HepG2 (cell line): Measurements from ENCODE around the gene MLXIPL. TPM values are rescaled to one million over a fixed set of nuclear protein-coding genes. Genes with fewer than 3 reads are reported as not detected.

ENCODE experiments used
- CEBPB ChIP-seq: IDR thresholded peaks from 2 replicates; pipeline ENCODE4 v1.6.1; 2011; ENCODE audit warnings: low read depth, low read length, improper control_type of control experiment, borderline replicate concordance
- EP300 ChIP-seq, 3 experiments: sonication (generic) in 1 of 3; formaldehyde crosslinking in 1 of 3; IDR thresholded peaks; 2 replicates each; pipeline versions ENCODE4 v1.5.1 to v1.6.1; 2011 to 2020; ENCODE audit warnings: low read depth in 2 of 3, low read length in 2 of 3, borderline replicate concordance in 1 of 3, improper control_type of control experiment in 1 of 3, mild to moderate bottlenecking in 1 of 3, missing genetic modification reagents in 1 of 3, moderate library complexity in 1 of 3
- KLF13 ChIP-seq: sonication (generic); formaldehyde crosslinking; IDR thresholded peaks from 2 replicates; pipeline ENCODE4 v1.4.0; 2020; ENCODE audit warnings: mild to moderate bottlenecking, missing genetic modification reagents
- MTF2 ChIP-seq: sonication (generic); formaldehyde crosslinking; IDR thresholded peaks from 2 replicates; pipeline ENCODE4 v1.5.0; 2020; ENCODE audit warnings: missing genetic modification reagents, borderline replicate concordance
- NFYB ChIP-seq: sonication (generic); formaldehyde crosslinking; IDR thresholded peaks from 2 replicates; pipeline ENCODE4 v1.4.0; 2020; ENCODE audit warnings: missing genetic modification reagents
- POLR2G ChIP-seq: fragments of 200-400 bp; formaldehyde crosslinking; IDR thresholded peaks from 2 replicates; pipeline ENCODE4 v1.6.1; 2018; ENCODE audit warnings: mild to moderate bottlenecking, low read depth, low read length, moderate library complexity
- RFXANK ChIP-seq: IDR thresholded peaks from 2 replicates; pipeline ENCODE4 v1.6.1; 2016
- SALL1 ChIP-seq: sonication (generic); formaldehyde crosslinking; IDR thresholded peaks from 2 replicates; pipeline ENCODE4 v1.8.0; 2022; ENCODE audit warnings: mild to moderate bottlenecking, missing genetic modification reagents
- SOX13 ChIP-seq, 3 experiments: fragments of 450-650 bp in 1 of 3; sonication (generic) in 1 of 3; formaldehyde crosslinking in 1 of 3; IDR thresholded peaks in 2 of 3; conservative IDR thresholded peaks in 1 of 3; 2 replicates each; pipeline versions ENCODE4 v1.5.0 to v1.6.1; 2016 to 2020; ENCODE audit warnings: antibody characterized with exemption in 1 of 3, mild to moderate bottlenecking in 1 of 3, missing compliant biosample characterization in 1 of 3, missing genetic modification reagents in 1 of 3, moderate library complexity in 1 of 3
- SP140L ChIP-seq: sonication (generic); formaldehyde crosslinking; IDR thresholded peaks from 2 replicates; pipeline ENCODE4 v1.4.0; 2020; ENCODE audit warnings: missing genetic modification reagents, borderline replicate concordance
- SP2 ChIP-seq: sonication (generic); formaldehyde crosslinking; IDR thresholded peaks from 2 replicates; pipeline ENCODE4 v1.5.1; 2020; ENCODE audit warnings: mild to moderate bottlenecking, missing genetic modification reagents
- XBP1 ChIP-seq: sonication (generic); formaldehyde crosslinking; IDR thresholded peaks from 2 replicates; pipeline ENCODE4 v1.5.0; 2020; ENCODE audit warnings: missing genetic modification reagents
- ZBTB20 ChIP-seq: sonication (generic); formaldehyde crosslinking; IDR thresholded peaks from 2 replicates; pipeline ENCODE4 v1.8.1; 2023; ENCODE audit warnings: missing genetic modification reagents, low read depth, mild to moderate bottlenecking, borderline replicate concordance
- ZNF34 ChIP-seq: sonication (generic); formaldehyde crosslinking; IDR thresholded peaks from 2 replicates; pipeline ENCODE4 v1.4.0; 2020; ENCODE audit warnings: mild to moderate bottlenecking, missing genetic modification reagents, borderline replicate concordance
- polyA plus RNA-seq, 8 experiments: library from polyadenylated mRNA; depleted of rRNA in 3 of 8; stranded (reverse) in 7 of 8; unstranded in 1 of 8; fragments of >200 nt; fragmentation: Illumina TruSeq in 4 of 8; extraction: Trizol in 4 of 8; gene quantifications; 2 replicates each; pipeline versions ENCODE4 v1.2.1 to v1.2.3, GENCODE V29; 2011 to 2016; ENCODE audit warnings: low read depth in 4 of 8, missing spikeins in 1 of 8, mixed read lengths in 1 of 8; ENCODE audit not compliant: insufficient read depth in 1 of 8
- total RNA-seq, 5 experiments: library from RNA; depleted of rRNA; stranded (reverse); fragments of >200 nt; fragmentation: Illumina TruSeq; extraction: Trizol; gene quantifications; 2 replicates each; pipeline ENCODE4 v1.2.3, GENCODE V29; 2016; ENCODE audit warnings: low read depth in 1 of 5
- TF ChIP-seq, protein P1 (sequence below): sonication (generic); formaldehyde crosslinking; IDR thresholded peaks from 2 replicates; pipeline ENCODE4 v1.4.0; 2020; ENCODE audit warnings: missing genetic modification reagents
- TF ChIP-seq, protein P2 (sequence below): sonication (generic); formaldehyde crosslinking; IDR thresholded peaks from 2 replicates; pipeline ENCODE4 v1.4.0; 2020; ENCODE audit warnings: low read depth, mild to moderate bottlenecking, missing genetic modification reagents
- TF ChIP-seq, protein P3 (sequence below): IDR thresholded peaks from 2 replicates; pipeline ENCODE4 v1.6.1; 2016; ENCODE audit warnings: low read depth, control low read depth
- TF ChIP-seq, protein P4 (sequence below): sonication (generic); formaldehyde crosslinking; IDR thresholded peaks from 2 replicates; pipeline ENCODE4 v1.5.0; 2020; ENCODE audit warnings: mild to moderate bottlenecking, missing genetic modification reagents
- TF ChIP-seq, protein P5 (sequence below): sonication (generic); formaldehyde crosslinking; IDR thresholded peaks from 2 replicates; pipeline ENCODE4 v1.4.0; 2020; ENCODE audit warnings: low read depth, missing genetic modification reagents

The MLXIPL gene
- total and polyA plus RNA-seq, 2 of the 13 experiments (the other 11 are each of a cell fraction or from before 2014, with no cell fraction given): 51.6 to 60.1 TPM

DNA sequence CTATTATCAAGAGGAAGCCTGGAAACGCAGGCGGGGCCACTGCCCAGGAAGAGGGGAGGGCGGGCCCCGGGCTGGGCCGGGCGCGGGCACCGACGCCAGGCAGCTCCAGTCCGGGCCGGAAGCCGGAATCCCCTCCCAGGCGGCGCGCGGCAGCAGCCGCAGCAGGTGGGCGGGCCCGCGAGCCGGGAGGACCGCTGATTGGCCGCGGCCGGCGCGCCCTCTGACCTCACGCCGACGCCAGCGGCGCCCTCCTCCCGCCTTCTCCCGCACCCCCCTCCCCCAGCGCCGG lies 67.3 kb downstream of the MLXIPL start (continued):
- TF ChIP-seq, protein P1, sequence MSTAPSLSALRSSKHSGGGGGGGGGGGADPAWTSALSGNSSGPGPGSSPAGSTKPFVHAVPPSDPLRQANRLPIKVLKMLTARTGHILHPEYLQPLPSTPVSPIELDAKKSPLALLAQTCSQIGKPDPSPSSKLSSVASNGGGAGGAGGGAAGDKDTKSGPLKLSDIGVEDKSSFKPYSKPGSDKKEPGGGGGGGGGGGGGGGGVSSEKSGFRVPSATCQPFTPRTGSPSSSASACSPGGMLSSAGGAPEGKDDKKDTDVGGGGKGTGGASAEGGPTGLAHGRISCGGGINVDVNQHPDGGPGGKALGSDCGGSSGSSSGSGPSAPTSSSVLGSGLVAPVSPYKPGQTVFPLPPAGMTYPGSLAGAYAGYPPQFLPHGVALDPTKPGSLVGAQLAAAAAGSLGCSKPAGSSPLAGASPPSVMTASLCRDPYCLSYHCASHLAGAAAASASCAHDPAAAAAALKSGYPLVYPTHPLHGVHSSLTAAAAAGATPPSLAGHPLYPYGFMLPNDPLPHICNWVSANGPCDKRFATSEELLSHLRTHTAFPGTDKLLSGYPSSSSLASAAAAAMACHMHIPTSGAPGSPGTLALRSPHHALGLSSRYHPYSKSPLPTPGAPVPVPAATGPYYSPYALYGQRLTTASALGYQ (CRISPR knock-in tag): no peak
- TF ChIP-seq ZNF34 (no peak), EP300 (IDR thresholded peaks at IDR 0.05; ENCODE audit: low read depth in 2 of 2, low read length in 2 of 2) (0 out of 4 replicates have a peak, but pooled peaks of 1 of the 2 experiments have one; percentile 21), EP300 (CRISPR knock-in tag; IDR thresholded peaks at IDR 0.05; ENCODE audit: borderline replicate concordance) (no peak), NFYB (peak; percentile 69), ZBTB20 (CRISPR knock-in tag) (no peak), MTF2 (CRISPR knock-in tag) (no peak), POLR2G (no peak), XBP1 (no peak), SALL1 (CRISPR knock-in tag) (0 out of 2 replicates have a peak, but pooled peaks have one; percentile 33), SP140L (CRISPR knock-in tag) (no peak), KLF13 (CRISPR knock-in tag) (no peak), SOX13 (IDR thresholded peaks at IDR 0.05) (no peak), SOX13 (CRISPR knock-in tag; conservative IDR thresholded peaks at IDR 0.05 in 1 of 2, IDR thresholded peaks at IDR 0.05 in 1 of 2) (0 out of 4 replicates have a peak, but pooled peaks of 1 of the 2 experiments have one; percentile 3), SP2 (CRISPR knock-in tag) (peak; percentile 82), CEBPB (no peak), RFXANK (CRISPR knock-in tag) (no peak)
- TF ChIP-seq, protein P2, sequence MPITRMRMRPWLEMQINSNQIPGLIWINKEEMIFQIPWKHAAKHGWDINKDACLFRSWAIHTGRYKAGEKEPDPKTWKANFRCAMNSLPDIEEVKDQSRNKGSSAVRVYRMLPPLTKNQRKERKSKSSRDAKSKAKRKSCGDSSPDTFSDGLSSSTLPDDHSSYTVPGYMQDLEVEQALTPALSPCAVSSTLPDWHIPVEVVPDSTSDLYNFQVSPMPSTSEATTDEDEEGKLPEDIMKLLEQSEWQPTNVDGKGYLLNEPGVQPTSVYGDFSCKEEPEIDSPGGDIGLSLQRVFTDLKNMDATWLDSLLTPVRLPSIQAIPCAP: no peak
- TF ChIP-seq, protein P3, sequence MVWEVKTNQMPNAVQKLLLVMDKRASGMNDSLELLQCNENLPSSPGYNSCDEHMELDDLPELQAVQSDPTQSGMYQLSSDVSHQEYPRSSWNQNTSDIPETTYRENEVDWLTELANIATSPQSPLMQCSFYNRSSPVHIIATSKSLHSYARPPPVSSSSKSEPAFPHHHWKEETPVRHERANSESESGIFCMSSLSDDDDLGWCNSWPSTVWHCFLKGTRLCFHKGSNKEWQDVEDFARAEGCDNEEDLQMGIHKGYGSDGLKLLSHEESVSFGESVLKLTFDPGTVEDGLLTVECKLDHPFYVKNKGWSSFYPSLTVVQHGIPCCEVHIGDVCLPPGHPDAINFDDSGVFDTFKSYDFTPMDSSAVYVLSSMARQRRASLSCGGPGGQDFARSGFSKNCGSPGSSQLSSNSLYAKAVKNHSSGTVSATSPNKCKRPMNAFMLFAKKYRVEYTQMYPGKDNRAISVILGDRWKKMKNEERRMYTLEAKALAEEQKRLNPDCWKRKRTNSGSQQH: peak; percentile 63; the same call in 1 of the 2 replicates
- TF ChIP-seq, protein P4, sequence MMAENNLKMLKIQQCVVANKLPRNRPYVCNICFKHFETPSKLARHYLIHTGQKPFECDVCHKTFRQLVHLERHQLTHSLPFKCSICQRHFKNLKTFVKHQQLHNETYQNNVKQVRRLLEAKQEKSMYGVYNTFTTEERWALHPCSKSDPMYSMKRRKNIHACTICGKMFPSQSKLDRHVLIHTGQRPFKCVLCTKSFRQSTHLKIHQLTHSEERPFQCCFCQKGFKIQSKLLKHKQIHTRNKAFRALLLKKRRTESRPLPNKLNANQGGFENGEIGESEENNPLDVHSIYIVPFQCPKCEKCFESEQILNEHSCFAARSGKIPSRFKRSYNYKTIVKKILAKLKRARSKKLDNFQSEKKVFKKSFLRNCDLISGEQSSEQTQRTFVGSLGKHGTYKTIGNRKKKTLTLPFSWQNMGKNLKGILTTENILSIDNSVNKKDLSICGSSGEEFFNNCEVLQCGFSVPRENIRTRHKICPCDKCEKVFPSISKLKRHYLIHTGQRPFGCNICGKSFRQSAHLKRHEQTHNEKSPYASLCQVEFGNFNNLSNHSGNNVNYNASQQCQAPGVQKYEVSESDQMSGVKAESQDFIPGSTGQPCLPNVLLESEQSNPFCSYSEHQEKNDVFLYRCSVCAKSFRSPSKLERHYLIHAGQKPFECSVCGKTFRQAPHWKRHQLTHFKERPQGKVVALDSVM (CRISPR knock-in tag): no peak; the same call in 1 of the 2 replicates
- TF ChIP-seq, protein P5, sequence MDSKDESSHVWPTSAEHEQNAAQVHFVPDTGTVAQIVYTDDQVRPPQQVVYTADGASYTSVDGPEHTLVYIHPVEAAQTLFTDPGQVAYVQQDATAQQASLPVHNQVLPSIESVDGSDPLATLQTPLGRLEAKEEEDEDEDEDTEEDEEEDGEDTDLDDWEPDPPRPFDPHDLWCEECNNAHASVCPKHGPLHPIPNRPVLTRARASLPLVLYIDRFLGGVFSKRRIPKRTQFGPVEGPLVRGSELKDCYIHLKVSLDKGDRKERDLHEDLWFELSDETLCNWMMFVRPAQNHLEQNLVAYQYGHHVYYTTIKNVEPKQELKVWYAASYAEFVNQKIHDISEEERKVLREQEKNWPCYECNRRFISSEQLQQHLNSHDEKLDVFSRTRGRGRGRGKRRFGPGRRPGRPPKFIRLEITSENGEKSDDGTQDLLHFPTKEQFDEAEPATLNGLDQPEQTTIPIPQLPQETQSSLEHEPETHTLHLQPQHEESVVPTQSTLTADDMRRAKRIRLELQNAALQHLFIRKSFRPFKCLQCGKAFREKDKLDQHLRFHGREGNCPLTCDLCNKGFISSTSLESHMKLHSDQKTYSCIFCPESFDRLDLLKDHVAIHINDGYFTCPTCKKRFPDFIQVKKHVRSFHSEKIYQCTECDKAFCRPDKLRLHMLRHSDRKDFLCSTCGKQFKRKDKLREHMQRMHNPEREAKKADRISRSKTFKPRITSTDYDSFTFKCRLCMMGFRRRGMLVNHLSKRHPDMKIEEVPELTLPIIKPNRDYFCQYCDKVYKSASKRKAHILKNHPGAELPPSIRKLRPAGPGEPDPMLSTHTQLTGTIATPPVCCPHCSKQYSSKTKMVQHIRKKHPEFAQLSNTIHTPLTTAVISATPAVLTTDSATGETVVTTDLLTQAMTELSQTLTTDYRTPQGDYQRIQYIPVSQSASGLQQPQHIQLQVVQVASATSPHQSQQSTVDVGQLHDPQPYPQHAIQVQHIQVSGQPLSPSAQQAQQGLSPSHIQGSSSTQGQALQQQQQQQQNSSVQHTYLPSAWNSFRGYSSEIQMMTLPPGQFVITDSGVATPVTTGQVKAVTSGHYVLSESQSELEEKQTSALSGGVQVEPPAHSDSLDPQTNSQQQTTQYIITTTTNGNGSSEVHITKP (CRISPR knock-in tag): 0 out of 2 replicates have a peak, but pooled peaks have one; percentile 22
